ENCODE measurements around the gene SLX4. TPM values are rescaled to one million over a fixed set of nuclear protein-coding genes. Genes with fewer than 3 reads are reported as not detected.

Gene SLX4
- total and polyA plus RNA-seq, 9 of the 15 experiments (the other 6 are each of a cell fraction or from before 2014, with no cell fraction given), result 0.29 to 7.9 (median 3.8) TPM

GRCh38 chr16:3601614-3602319 lies 9.6 kb downstream of the SLX4 start:
- FAIRE-seq, result no peak
- ATAC-seq, result no peak
- TF ChIP-seq ZNF507 (tag; conservative IDR thresholded peaks at IDR 0.05), result no peak
- no peak for TF ChIP-seq ZNF197 (CRISPR knock-in tag; IDR thresholded peaks at IDR 0.05; ENCODE audit: low read depth)
- TF ChIP-seq, protein P1, sequence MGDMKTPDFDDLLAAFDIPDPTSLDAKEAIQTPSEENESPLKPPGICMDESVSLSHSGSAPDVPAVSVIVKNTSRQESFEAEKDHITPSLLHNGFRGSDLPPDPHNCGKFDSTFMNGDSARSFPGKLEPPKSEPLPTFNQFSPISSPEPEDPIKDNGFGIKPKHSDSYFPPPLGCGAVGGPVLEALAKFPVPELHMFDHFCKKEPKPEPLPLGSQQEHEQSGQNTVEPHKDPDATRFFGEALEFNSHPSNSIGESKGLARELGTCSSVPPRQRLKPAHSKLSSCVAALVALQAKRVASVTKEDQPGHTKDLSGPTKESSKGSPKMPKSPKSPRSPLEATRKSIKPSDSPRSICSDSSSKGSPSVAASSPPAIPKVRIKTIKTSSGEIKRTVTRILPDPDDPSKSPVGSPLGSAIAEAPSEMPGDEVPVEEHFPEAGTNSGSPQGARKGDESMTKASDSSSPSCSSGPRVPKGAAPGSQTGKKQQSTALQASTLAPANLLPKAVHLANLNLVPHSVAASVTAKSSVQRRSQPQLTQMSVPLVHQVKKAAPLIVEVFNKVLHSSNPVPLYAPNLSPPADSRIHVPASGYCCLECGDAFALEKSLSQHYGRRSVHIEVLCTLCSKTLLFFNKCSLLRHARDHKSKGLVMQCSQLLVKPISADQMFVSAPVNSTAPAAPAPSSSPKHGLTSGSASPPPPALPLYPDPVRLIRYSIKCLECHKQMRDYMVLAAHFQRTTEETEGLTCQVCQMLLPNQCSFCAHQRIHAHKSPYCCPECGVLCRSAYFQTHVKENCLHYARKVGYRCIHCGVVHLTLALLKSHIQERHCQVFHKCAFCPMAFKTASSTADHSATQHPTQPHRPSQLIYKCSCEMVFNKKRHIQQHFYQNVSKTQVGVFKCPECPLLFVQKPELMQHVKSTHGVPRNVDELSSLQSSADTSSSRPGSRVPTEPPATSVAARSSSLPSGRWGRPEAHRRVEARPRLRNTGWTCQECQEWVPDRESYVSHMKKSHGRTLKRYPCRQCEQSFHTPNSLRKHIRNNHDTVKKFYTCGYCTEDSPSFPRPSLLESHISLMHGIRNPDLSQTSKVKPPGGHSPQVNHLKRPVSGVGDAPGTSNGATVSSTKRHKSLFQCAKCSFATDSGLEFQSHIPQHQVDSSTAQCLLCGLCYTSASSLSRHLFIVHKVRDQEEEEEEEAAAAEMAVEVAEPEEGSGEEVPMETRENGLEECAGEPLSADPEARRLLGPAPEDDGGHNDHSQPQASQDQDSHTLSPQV (IDR thresholded peaks at IDR 0.05), result no peak
- TF ChIP-seq ZFP1 (CRISPR knock-in tag; IDR thresholded peaks at IDR 0.05), result no peak
- no peak for TF ChIP-seq CXXC5 (CRISPR knock-in tag; IDR thresholded peaks at IDR 0.05)
- no peak for TF ChIP-seq HDGF (IDR thresholded peaks at IDR 0.05)
- TF ChIP-seq MIER1 (IDR thresholded peaks at IDR 0.05; ENCODE audit: low read depth), result no peak
- TF ChIP-seq ZNF354B (CRISPR knock-in tag; IDR thresholded peaks at IDR 0.05), result no peak
- TF ChIP-seq, protein P2, sequence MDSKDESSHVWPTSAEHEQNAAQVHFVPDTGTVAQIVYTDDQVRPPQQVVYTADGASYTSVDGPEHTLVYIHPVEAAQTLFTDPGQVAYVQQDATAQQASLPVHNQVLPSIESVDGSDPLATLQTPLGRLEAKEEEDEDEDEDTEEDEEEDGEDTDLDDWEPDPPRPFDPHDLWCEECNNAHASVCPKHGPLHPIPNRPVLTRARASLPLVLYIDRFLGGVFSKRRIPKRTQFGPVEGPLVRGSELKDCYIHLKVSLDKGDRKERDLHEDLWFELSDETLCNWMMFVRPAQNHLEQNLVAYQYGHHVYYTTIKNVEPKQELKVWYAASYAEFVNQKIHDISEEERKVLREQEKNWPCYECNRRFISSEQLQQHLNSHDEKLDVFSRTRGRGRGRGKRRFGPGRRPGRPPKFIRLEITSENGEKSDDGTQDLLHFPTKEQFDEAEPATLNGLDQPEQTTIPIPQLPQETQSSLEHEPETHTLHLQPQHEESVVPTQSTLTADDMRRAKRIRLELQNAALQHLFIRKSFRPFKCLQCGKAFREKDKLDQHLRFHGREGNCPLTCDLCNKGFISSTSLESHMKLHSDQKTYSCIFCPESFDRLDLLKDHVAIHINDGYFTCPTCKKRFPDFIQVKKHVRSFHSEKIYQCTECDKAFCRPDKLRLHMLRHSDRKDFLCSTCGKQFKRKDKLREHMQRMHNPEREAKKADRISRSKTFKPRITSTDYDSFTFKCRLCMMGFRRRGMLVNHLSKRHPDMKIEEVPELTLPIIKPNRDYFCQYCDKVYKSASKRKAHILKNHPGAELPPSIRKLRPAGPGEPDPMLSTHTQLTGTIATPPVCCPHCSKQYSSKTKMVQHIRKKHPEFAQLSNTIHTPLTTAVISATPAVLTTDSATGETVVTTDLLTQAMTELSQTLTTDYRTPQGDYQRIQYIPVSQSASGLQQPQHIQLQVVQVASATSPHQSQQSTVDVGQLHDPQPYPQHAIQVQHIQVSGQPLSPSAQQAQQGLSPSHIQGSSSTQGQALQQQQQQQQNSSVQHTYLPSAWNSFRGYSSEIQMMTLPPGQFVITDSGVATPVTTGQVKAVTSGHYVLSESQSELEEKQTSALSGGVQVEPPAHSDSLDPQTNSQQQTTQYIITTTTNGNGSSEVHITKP (IDR thresholded peaks at IDR 0.05; ENCODE audit: partially characterized antibody), result no peak
- no peak for TF ChIP-seq CBFB (CRISPR knock-in tag; IDR thresholded peaks at IDR 0.05)
- no peak for TF ChIP-seq ZHX1 (conservative IDR thresholded peaks at IDR 0.05; ENCODE audit: low read length)
- no peak for TF ChIP-seq ARID2 (IDR thresholded peaks at IDR 0.05)

More at GRCh38 chr16:3601614-3602319, 9.6 kb downstream of the SLX4 start:
- in situ Hi-C loops (cut with MboI) (no loop called here), intact Hi-C loops (cut with micrococcal nuclease) (no loop called here)
- Histone ChIP-seq H3K4me3 (no peak overlapping the region), H3K79me2 (ENCODE audit: control insufficient read depth, insufficient read depth, low read length) (no peaks in the 10 kb centered on the region), H3K27me3 (ENCODE audit: control insufficient read depth in 2 of 2, insufficient read depth in 2 of 2, low read length in 2 of 2) (no peaks in the 10 kb centered on the region), H3K4me2 (ENCODE audit: insufficient read depth, low read length) (no peak overlapping the region), H3K9ac (ENCODE audit: insufficient read depth in 1 of 2, low read depth in 2 of 2, low read length in 2 of 2) (no peak overlapping the region), H3K9me3 (replicated peaks; ENCODE audit: control insufficient read depth, insufficient read depth, low read depth, low read length) (peaks cover 6% of the 10 kb centered on the region), H3K4me1 (replicated peaks in 1 of 2; ENCODE audit: control insufficient read depth in 2 of 2, insufficient read depth in 2 of 2, low read length in 2 of 2) (no peaks in the 10 kb centered on the region; a peak in 1 of 5 replicates), H2AFZ (ENCODE audit: low read depth, low read length) (no peak overlapping the region), H3K36me3 (ENCODE audit: control insufficient read depth, insufficient read depth, low read length) (peaks cover 25% of the 10 kb centered on the region; the same call in 2 of the 3 replicates), H3K9me1 (ENCODE audit: control insufficient read depth, insufficient read depth, low read length) (no peaks in the 10 kb centered on the region), H4K20me1 (replicated peaks; ENCODE audit: control insufficient read depth, insufficient read depth, low read length) (no peaks in the 10 kb centered on the region), H3K27ac (ENCODE audit: extremely low read depth, low read depth, low read length) (no peak overlapping the region)
- BruUV-seq (replicated peaks), result no TSS peak
- WGBS (ENCODE audit: insufficient coverage, low coverage, missing lambda C conversion rate), result 86% methylated on average over 13 of the region's 13 CpGs
- ChIA-PET POLR2A (interaction anchor here (1.0 kb wide), 1 partner anchor 10 kb away, joined by 3 read pairs; no protein-coding TSS in a partner anchor), CTCF (ENCODE audit: low intra/inter-chr PET ratio) (no interaction called here)
- no peak for DNase-seq (ENCODE audit: extremely low read depth in 1 of 4, low spot score in 3 of 4)
